K562 (cell line): ENCODE measurements around the gene SERPIND1. TPM values are rescaled to one million over a fixed set of nuclear protein-coding genes. Genes with fewer than 3 reads are reported as not detected.

Source experiments
- ATAC-seq: fragments of 200-7000 bp; cut with Tn5 transposase; 3 replicates; pipeline ENCODE4 v1.9.1; 2020; ENCODE audit warnings: moderate library complexity
- BruUV-seq: library from RNA; stranded (reverse); fragments of 400-500 nt; replicated peaks from 2 replicates; lab custom pipeline; 2021; lab: Mats Ljungman, UMichigan
- CTCF ChIA-PET: fragments of 300-600 bp; formaldehyde crosslinking; extraction: SDS; loops from one replicate; lab custom pipeline; 2021; ENCODE audit warnings: low intra/inter-chr PET ratio; lab: Yijun Ruan, JAX
- POLR2A ChIA-PET: fragments of 300-600, 350-650 bp; sonication (Branson Sonifier 250); formaldehyde crosslinking; extraction: SDS; loops from one replicate; lab custom pipeline; 2021; ENCODE audit warnings: antibody characterized with exemption, inconsistent platforms; lab: Yijun Ruan, JAX
- DNase-seq, 4 experiments: peaks; one replicate each; pipeline versions ENCODE4 v3.0.0 to v3.0.0-alpha.2; 2011 to 2018; ENCODE audit warnings: low spot score in 3 of 4, mixed read lengths in 3 of 4; ENCODE audit errors: extremely low read depth in 1 of 4
- FAIRE-seq: peaks from 2 replicates; lab custom pipeline; 2011; peaks lifted over from hg19 to GRCh38; lab: Jason Lieb, UNC
- H2AFZ ChIP-seq: 2 replicates; pipeline ENCODE4 v1.6.0; 2011; ENCODE audit warnings: low read depth, low read length, control low read depth, inconsistent platforms
- H3K27ac ChIP-seq: fragments of 200-600 bp; 3 replicates; pipeline ENCODE4 v1.8.0; 2011; ENCODE audit warnings: low read depth, mild to moderate bottlenecking, control low read depth, inconsistent platforms, low read length, moderate library complexity, mixed read lengths; ENCODE audit errors: extremely low read depth
- H3K27me3 ChIP-seq, 2 experiments: fragments of 300-600 bp in 1 of 2; 2 replicates in 1 of 2; 3 replicates in 1 of 2; pipeline versions ENCODE4 v1.6.0 to v1.8.0; 2011; ENCODE audit warnings: inconsistent platforms in 2 of 2, low read length in 2 of 2, mild to moderate bottlenecking in 1 of 2, mixed read lengths in 1 of 2, moderate library complexity in 1 of 2; ENCODE audit not compliant: control insufficient read depth in 2 of 2, insufficient read depth in 2 of 2
- H3K36me3 ChIP-seq: fragments of 300-600 bp; 3 replicates; pipeline ENCODE4 v1.8.0; 2011; ENCODE audit warnings: mild to moderate bottlenecking, low read length, inconsistent platforms; ENCODE audit not compliant: control insufficient read depth, insufficient read depth
- H3K4me1 ChIP-seq, 2 experiments: fragments of 200-600 bp in 1 of 2; replicated peaks in 1 of 2; 2 replicates in 1 of 2; 3 replicates in 1 of 2; pipeline versions ENCODE4 v1.5.1 to v1.8.0; 2011; ENCODE audit warnings: inconsistent platforms in 2 of 2, low read length in 2 of 2, mild to moderate bottlenecking in 1 of 2, mixed read lengths in 1 of 2, moderate library complexity in 1 of 2; ENCODE audit not compliant: control insufficient read depth in 2 of 2, insufficient read depth in 2 of 2
- H3K4me2 ChIP-seq: 2 replicates; pipeline ENCODE4 v1.6.1; 2011; ENCODE audit warnings: low read length, control low read depth, inconsistent platforms, mixed read lengths; ENCODE audit not compliant: insufficient read depth
- H3K4me3 ChIP-seq: fragments of 200-600 bp; sonication (generic), shearing (Covaris generic); 2 replicates; pipeline ENCODE4 v1.5.1; 2016; ENCODE audit warnings: control low read depth, inconsistent platforms
- H3K79me2 ChIP-seq: fragments of 200-600 bp; 3 replicates; pipeline ENCODE4 v1.8.0; 2011; ENCODE audit warnings: low read length, inconsistent platforms; ENCODE audit not compliant: control insufficient read depth, insufficient read depth
- H3K9ac ChIP-seq, 2 experiments: 2 replicates each; pipeline versions ENCODE4 v1.6.0 to v1.6.1; 2011; ENCODE audit warnings: low read depth in 2 of 2, low read length in 2 of 2, control low read depth in 1 of 2, inconsistent platforms in 1 of 2, mild to moderate bottlenecking in 1 of 2, mixed read lengths in 1 of 2; ENCODE audit not compliant: insufficient read depth in 1 of 2
- H3K9me1 ChIP-seq: one replicate; pipeline ENCODE4 v1.6.0; 2011; ENCODE audit warnings: inconsistent platforms, mild to moderate bottlenecking, low read length, moderate library complexity; ENCODE audit not compliant: control insufficient read depth, insufficient read depth
- H3K9me3 ChIP-seq: replicated peaks from 2 replicates; pipeline ENCODE4 v1.5.1; 2011; ENCODE audit warnings: low read depth, low read length, inconsistent platforms; ENCODE audit not compliant: control insufficient read depth, insufficient read depth
- H4K20me1 ChIP-seq: replicated peaks from 2 replicates; pipeline ENCODE4 v1.6.1; 2011; ENCODE audit warnings: low read length, inconsistent platforms, mixed read lengths; ENCODE audit not compliant: control insufficient read depth, insufficient read depth
- AFF4 ChIP-seq: sonication (generic); formaldehyde crosslinking; IDR thresholded peaks from 2 replicates; pipeline ENCODE4 v1.8.0; 2023; ENCODE audit warnings: mild to moderate bottlenecking, missing genetic modification reagents
- BRCA1 ChIP-seq, 2 experiments: fragments of 450-650 bp in 1 of 2; sonication (generic) in 1 of 2; formaldehyde crosslinking in 1 of 2; IDR thresholded peaks; 2 replicates each; pipeline versions ENCODE4 v1.5.0 to v1.6.1; 2017 to 2020; ENCODE audit warnings: mild to moderate bottlenecking in 1 of 2, missing genetic modification reagents in 1 of 2
- NELFE ChIP-seq: IDR thresholded peaks from 2 replicates; pipeline ENCODE4 v1.6.1; 2011; ENCODE audit warnings: mild to moderate bottlenecking; ENCODE audit not compliant: insufficient read depth, insufficient read length
- NFE2 ChIP-seq: IDR thresholded peaks from 2 replicates; pipeline ENCODE4 v1.6.1; 2014; ENCODE audit warnings: antibody characterized with exemption, low read depth
- RB1 ChIP-seq: fragments of 450-650 bp; IDR thresholded peaks from 2 replicates; pipeline ENCODE4 v1.6.1; 2017; ENCODE audit warnings: low read depth, mild to moderate bottlenecking
- TRIM25 ChIP-seq: fragments of 450-650 bp; IDR thresholded peaks from 2 replicates; pipeline ENCODE4 v1.7.0; 2016; ENCODE audit warnings: borderline replicate concordance
- ZBTB26 ChIP-seq: fragments of 450-650 bp; formaldehyde crosslinking; IDR thresholded peaks from 2 replicates; pipeline ENCODE4 v1.4.0; 2022; ENCODE audit warnings: missing genetic modification characterization
- ZNF518B ChIP-seq: fragments of 250-450 bp; sonication (Bioruptor Pico); IDR thresholded peaks from 2 replicates; pipeline ENCODE4 v1.5.0; 2021; ENCODE audit warnings: mild to moderate bottlenecking, moderate library complexity
- WGBS: fragments of 100-300 bp; shearing (Covaris generic); methylation state at CpG from one replicate; pipeline ENCODE4 v1.1.6; 2016; ENCODE audit warnings: low coverage, mixed read lengths; ENCODE audit not compliant: insufficient coverage; ENCODE audit errors: missing lambda C conversion rate; 5-methylcytosine and 5-hydroxymethylcytosine counted together
- in situ Hi-C: fragments of 300-500 bp; cut with MboI; formaldehyde crosslinking; loops from 4 replicates; pipeline ENCODE4 v1.15.0; 2018; ENCODE audit warnings: inconsistent platforms, mixed read lengths
- intact Hi-C: fragments of 100-400 bp; cut with micrococcal nuclease; formaldehyde crosslinking; loops from 2 replicates; pipeline ENCODE4 v1.14.2; 2022
- polyA plus RNA-seq, 8 experiments: library from polyadenylated mRNA; depleted of rRNA in 4 of 8; stranded (reverse) in 5 of 8; unstranded in 3 of 8; fragments of >200 nt; fragmentation: Nextera tagmentation in 2 of 8; fragmentation: Illumina TruSeq in 1 of 8; extraction: Ambion mirVana in 2 of 8; extraction: Trizol in 1 of 8; gene quantifications; 2 replicates each; pipeline versions ENCODE4 v1.2.1 to v1.2.3, GENCODE V29; 2011 to 2014; ENCODE audit warnings: inconsistent platforms in 1 of 8, missing spikeins in 1 of 8
- total RNA-seq, 7 experiments: library from RNA; depleted of rRNA in 6 of 7; stranded (reverse); fragments of >200 nt in 6 of 7; fragmentation: Illumina TruSeq in 2 of 7; extraction: Trizol in 2 of 7; gene quantifications; 2 replicates each; pipeline versions ENCODE4 v1.2.1 to v1.2.3, GENCODE V29; 2011 to 2021; ENCODE audit warnings: low replicate concordance in 1 of 7

SERPIND1 gene
- total and polyA plus RNA-seq, 9 of the 15 experiments (the other 6 are each of a cell fraction or from before 2014, with no cell fraction given): 0.04 to 0.11 (median 0.09) TPM; not detected in 6

- ChIA-PET CTCF (no interaction called here), POLR2A (interaction anchor here (0.6 to 3.7 kb wide), 9 partner anchors 8 to 237 kb away, joined by 3 to 21 read pairs (median 4); no protein-coding TSS in a partner anchor)
- TF ChIP-seq NFE2 (no peak), ZNF518B (no peak), AFF4 (CRISPR knock-in tag) (no peak), BRCA1 (IDR thresholded peaks at IDR 0.05) (no peak), BRCA1 (CRISPR knock-in tag; IDR thresholded peaks at IDR 0.05) (0 out of 2 replicates have a peak, but pooled peaks have one; percentile 45), NELFE (no peak), RB1 (0 out of 2 replicates have a peak, but pooled peaks have one; percentile 11), TRIM25 (no peak), ZBTB26 (CRISPR knock-in tag) (no peak)
These were observed 25.0 kb upstream of the SERPIND1 start for GRCh38 chr22:20748731-20749428.

More at GRCh38 chr22:20748731-20749428, 25.0 kb upstream of the SERPIND1 start:
- no peaks in the 10 kb centered on the region for H3K9me3 ChIP-seq
- H3K9ac ChIP-seq: no peak overlapping the region
- no TSS peak for BruUV-seq
- ATAC-seq (no peak), DNase-seq (no peak), FAIRE-seq (no peak)
- 72% methylated on average over 9 of the region's 9 CpGs for WGBS
- no peaks in the 10 kb centered on the region for H3K9me1 ChIP-seq
- H3K4me1 ChIP-seq: peaks cover 4 to 14% of the 10 kb centered on the region in 2 experiments; a peak in 3 of 5 replicates
- H3K4me3 ChIP-seq: no peak overlapping the region
- peaks cover 17% of the 10 kb centered on the region for H4K20me1 ChIP-seq
- no peaks in the 10 kb centered on the region for H3K79me2 ChIP-seq
- H3K36me3 ChIP-seq: peaks cover 85% of the 10 kb centered on the region; the same call in 2 of the 3 replicates
- intact Hi-C loops: no loop called here
- no peak overlapping the region for H3K4me2 ChIP-seq
- H3K27me3 ChIP-seq: no peaks in the 10 kb centered on the region
- in situ Hi-C loops: no loop called here
- H3K27ac ChIP-seq: no peak overlapping the region
- no peak overlapping the region for H2AFZ ChIP-seq
